Measurements from ENCODE around the gene SH3TC2.

Gene SH3TC2

GRCh38 chr5:149002761-149003689 is 59.8 kb downstream of the SH3TC2 start:
- DNase-seq (ENCODE audit: low read depth in 4 of 4, low spot score in 1 of 4), result no peak

DNA sequence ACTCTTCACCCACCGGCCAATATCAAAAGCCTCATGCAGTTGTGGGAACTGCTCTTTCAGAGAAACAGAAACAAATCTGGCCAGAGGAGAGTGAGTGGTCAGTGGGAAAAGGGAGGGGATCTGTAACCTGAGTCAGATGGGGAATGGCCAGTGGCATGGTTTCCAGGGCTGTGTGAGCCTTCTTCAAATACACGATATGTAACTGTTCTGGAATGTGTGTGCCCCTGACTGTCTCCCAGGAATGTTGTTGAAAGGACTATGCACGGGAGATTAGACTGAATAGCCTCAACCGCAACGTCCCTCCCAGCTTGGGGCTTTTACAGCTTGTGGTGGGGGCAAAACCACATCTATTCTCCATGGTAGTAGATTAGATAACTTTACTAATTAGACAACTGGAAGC is 60.8 kb downstream of the SH3TC2 start:
- DNase-seq (ENCODE audit: low read depth in 4 of 4, low spot score in 1 of 4), result no peak

- no peak for DNase-seq (ENCODE audit: low read depth in 4 of 4, low spot score in 1 of 4)
These were observed 61.7 kb downstream of the SH3TC2 start for GRCh38 chr5:149001162-149001561.

DNA sequence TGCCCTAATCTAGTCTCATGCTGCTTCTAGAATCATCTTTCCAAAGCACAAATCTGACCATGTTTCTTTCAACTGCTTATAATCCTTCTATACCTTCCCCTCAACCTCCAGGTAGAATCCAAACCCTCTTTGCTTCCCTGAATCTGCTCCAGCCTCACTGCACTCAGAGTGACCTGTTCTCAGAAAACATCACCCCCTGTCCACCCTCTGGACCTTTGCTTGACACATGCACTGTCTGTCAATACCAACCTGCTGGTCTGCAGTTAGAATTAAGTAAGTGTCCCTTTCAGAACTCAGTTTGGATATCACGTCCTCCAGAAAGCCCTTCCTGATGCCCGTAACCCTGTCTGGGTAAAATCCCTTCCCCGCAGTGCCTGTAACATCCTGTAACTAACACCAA is 63.1 kb downstream of the SH3TC2 start:
- no peak for DNase-seq (ENCODE audit: low read depth in 4 of 4, low spot score in 1 of 4)

DNA sequence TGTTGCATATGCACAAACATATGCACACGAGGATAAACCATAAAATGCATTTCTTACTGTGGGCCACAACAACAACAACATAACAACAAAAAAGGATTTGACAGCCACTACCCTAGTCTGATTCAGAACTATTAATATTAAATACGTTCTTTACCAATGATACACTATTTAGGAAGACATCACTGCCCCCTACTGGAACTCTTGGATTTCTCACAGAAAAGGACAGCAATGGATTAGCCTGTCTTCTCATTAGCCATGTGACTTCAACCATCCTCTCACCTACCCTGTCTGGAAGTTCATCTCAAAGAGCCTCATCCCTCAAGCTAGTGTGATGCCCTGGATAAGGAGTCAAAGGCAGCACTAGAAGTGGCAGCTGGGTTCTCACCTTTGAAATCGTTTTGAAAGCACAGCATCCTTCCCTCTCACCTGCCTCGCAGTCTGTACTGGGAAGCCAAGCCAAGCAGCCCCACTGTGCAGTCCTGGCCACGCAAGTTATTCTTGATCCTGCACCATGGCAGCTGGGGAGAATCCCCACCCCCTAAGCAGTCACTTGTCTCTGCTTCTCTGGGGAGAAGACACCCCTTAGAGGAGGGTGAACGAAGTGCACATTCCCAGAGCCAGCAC is 64.6 kb downstream of the SH3TC2 start:
- DNase-seq (ENCODE audit: low read depth in 4 of 4, low spot score in 1 of 4), result no peak

GRCh38 chr5:148996270-148996669 is 66.6 kb downstream of the SH3TC2 start:
- DNase-seq (ENCODE audit: low read depth in 4 of 4, low spot score in 1 of 4), result no peak

GRCh38 chr5:148995791-148996190 is 67.1 kb downstream of the SH3TC2 start:
- DNase-seq (ENCODE audit: low read depth in 4 of 4, low spot score in 1 of 4), result no peak

DNA sequence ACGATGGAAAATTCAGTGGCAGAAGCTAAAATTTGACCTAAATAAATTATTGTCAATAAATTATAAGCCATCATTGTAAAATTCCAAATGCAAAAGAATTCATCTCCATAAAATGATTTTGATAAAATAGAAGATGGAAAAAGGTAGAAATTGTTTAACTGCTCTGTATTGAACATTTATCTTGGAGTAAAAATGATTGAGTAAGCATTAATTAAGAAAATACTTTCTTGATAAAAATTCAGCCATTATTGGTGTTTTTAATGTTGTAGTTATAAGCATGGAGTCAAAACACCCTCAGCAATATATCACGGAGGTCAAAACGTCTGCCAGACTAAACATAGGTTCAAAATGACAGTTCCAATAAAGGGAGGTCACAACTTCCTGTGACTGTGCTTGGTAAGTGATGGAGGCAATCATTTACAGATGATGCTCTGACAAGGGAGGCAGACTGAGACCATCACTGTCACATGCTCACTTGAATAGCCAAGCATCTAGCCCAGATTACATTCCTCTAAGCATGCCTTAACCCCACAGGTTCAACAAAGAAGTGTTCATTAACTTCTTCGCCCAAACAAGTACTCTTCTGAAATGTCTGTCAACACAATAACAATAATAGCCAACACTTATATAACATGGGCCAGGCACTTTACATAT is 69.5 kb downstream of the SH3TC2 start:
- no peak for DNase-seq (ENCODE audit: low read depth in 4 of 4, low spot score in 1 of 4)

- DNase-seq (ENCODE audit: low read depth in 4 of 4, low spot score in 1 of 4), result no peak
These were observed 70.6 kb downstream of the SH3TC2 start for GRCh38 chr5:148992265-148992664.

DNA sequence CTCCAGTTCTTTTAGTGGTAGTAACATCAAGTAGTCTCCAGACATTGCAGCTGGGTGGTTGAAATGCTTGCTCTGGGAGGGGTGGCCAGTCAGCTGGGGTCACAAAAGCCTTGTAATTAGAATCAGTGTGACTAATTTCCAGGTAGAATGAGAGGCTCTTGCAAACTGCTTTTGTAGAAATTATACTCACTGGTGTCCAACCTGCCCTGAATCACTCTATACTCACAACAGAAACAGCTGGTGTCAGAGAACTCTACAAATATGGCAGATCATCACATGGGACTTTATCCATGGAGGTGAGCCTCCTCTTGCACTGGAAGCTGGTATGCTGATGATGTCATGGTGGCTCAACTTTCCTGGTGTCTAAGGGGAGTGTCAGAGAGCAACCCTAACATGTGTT is 71.3 kb downstream of the SH3TC2 start:
- no peak for DNase-seq (ENCODE audit: low read depth in 4 of 4, low spot score in 1 of 4)

GRCh38 chr5:148990817-148991216 is 72.0 kb downstream of the SH3TC2 start:
- no peak for DNase-seq (ENCODE audit: low read depth in 4 of 4, low spot score in 1 of 4)

- no peak for DNase-seq (ENCODE audit: low read depth in 4 of 4, low spot score in 1 of 4)
These were observed 73.3 kb downstream of the SH3TC2 start for GRCh38 chr5:148989567-148989966.

DNA sequence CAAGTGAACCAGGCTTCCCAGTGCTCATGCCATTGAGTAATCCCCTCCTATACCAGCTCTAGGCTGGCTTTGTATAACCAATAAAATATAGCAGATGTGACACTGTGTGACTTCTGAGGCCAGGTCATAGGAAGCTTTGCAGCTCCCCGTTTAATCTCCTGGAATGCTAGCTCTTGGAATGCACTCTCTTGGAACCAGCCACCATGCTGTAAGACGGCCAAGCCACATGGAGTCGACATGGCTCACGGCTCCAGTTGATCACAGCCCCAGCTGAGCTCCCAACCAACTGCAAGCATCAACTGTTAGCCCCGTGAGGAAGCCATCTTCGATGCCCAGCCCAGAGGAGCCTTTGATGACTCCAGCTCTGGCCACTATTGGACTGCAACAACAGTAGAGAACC is 74.5 kb downstream of the SH3TC2 start:
- no peak for DNase-seq (ENCODE audit: low read depth in 4 of 4, low spot score in 1 of 4)

DNA sequence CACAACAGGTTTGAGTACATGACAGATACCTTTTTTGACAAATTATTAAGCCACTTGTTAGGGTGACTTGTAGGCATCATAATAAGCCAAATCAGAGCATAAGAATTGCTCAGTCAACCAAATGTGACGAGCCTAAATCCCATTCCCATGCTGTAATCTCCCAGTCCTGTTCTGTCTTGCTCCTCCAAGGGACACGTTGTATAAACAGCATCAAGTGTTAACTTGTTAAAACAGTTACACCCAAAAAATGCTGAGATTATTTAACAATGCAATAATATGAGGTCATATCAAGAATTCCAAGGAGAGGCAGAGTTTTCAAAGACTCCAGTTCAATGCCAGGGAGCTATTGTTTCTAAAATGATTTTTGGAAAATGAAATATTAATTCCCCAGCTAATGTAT is 76.2 kb downstream of the SH3TC2 start:
- no peak for DNase-seq (ENCODE audit: low read depth in 4 of 4, low spot score in 1 of 4)

DNA sequence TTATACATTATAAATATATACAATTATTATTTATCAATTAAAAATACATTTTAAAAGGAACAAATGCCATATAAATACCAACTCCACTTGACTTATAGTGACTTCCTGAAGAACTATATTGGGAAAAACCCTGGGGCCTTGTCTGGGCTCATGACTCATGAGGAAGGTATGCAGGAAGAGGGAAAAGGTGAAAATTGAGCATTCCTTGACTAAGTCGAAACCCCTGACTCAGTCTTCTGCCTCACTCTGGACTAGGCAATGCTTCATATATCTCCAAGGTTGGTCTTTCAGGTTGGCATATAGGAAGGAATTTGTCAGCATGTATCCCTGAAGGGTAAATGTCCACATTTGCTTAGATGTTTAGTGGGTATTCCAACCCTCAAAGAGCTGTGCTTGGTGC is 78.5 kb downstream of the SH3TC2 start:
- DNase-seq (ENCODE audit: low read depth in 4 of 4, low spot score in 1 of 4), result no peak

- no peak for DNase-seq (ENCODE audit: low read depth in 4 of 4, low spot score in 1 of 4)
These were observed 81.5 kb downstream of the SH3TC2 start for GRCh38 chr5:148981353-148981752.

DNA sequence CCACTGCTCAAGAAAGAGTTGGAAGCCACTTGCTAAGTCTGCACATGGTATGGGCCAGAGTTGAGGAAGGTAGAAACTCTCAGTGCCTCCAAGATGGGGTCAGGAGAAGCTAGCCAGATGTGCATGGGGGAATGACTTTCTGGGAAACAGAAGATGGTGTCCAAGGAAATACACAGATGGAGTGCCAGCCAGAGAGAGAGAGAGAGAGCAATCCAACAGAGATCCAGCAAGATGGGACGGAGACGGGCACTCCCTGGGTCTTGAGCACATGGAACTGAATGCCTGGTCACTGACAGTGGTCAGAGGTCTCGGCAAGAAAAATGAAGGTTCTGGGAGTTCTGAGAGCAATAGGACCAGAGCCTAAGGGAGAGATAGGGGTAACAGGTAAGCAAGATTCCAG is 82.1 kb downstream of the SH3TC2 start:
- DNase-seq (ENCODE audit: low read depth in 4 of 4, low spot score in 1 of 4), result no peak

DNA sequence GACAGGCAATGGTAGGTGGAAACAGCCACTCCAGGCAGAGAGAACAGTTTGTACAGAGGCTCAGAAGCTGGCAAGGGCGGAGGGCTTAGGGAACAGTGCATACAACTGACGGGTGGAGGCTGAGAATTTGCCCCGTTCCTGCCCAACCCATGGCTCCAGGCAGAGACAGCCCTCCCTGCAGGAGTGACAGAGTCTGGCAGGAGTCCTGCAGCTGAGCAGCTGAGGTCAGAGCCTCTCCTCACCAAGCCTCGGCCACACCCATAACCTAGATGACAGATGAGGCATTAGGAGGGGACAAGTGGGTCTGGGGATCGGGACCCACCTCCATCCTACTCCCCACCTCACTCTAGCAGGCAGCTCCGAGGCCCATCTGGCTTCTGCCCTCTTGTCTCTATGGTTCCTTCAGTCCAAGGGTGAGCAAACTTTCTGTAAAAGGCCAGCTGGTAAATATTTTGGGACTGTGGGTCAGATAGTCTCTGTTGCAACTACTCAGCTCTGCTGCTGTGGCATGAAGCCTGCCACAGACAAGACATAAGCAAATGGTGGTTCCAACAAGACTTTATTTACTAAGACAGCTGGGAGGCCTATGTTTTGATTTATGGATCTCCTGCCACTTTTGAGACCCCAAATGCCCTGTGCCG is 83.7 kb downstream of the SH3TC2 start:
- no peak for DNase-seq (ENCODE audit: low read depth in 4 of 4, low spot score in 1 of 4)

- no peak for DNase-seq (ENCODE audit: low read depth in 4 of 4, low spot score in 1 of 4)
These were observed 84.3 kb downstream of the SH3TC2 start for GRCh38 chr5:148978370-148979082.

DNA sequence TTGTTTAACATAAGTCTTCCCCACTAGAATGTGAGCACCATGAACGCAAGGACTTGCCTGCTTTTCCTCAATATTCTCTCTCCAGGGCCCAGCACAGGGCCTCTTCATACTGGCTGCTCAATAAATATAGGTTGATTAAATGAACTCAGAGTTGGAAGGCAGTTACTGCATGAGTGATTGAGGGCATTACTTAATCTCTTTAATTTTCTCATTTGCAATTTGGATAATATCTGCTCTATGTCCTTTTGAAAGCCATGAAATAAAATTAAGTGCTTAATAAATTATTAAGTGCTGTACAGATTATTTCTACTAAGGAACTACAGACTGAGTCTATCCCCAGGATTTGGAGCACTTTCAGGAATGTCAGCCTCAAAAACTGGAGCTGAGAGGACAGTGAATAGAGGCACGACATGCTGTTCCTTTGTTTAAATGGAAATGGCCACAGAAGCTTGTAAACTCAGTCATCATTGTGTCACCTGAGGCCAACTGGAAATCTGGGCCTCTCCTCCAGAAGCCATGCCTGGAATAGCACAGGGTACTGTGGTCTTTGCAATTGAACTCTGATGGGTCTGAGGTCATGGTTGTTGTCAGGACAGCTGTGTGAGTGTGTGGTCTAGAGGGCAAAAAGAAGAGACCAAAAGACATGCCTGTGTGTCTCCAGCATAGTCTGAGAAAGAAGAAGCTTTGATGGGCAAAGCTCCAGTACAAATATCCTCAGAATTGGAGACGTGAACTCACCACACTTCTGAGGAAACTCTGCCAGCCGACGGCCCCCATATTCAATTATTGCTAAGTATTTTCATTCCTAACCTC is 86.1 kb downstream of the SH3TC2 start:
- DNase-seq (ENCODE audit: low read depth in 4 of 4, low spot score in 1 of 4), result no peak

Data from stimulated activated CD4-positive, alpha-beta T cell treated with anti-CD3 and anti-CD28 coated beads, Interleukin-1b, Interleukin-23, amount 100 ng/mL, for 24 hours (primary cell).